Measurements from ENCODE around the gene RBM17. TPM values are rescaled to one million over a fixed set of nuclear protein-coding genes. Genes with fewer than 3 reads are reported as not detected.

Gene RBM17
- total and polyA plus RNA-seq, 2 of the 4 experiments (the other 2 are of a cell fraction): 24.6 to 56.7 TPM

DNA sequence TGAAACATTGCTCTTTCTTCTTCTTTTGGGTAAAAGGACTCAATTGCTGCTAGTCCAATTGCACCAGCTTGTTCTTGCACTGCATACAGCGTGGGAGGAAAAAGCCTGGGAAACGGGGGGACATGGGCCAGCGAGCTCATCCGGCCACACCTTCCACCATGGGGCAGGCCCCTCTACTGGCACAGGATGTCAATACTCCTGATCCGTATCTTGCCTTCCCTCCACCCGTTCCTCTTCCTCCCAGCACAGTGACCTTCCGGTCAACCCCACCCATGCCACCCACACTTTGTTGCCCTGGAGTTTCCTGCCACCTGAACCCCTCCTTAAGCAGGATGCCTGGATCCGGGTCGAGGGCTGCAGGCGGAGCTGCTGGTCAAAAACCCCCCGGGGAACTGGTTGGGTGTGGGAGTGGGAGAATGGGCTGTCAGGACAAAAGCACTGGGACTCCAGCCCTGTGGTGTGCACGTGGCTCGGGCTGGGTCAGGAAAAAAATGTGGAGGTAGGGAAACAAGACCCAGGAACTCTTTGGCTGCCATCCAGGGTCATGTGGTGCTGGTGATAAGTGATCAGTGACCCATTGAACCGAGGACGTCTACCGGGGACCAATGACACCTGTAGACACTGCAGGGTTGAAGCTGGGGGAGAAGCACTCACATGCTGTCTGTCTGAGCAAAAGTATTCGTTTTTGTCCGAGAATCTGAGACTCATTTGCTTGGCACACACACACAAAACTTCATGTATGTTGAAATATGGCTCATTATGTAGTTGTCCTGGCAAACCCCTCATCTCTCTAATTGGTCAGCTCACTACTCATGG lies 34.8 kb upstream of the RBM17 start:
- in situ Hi-C loops (cut with MboI; ENCODE audit: low sequenced_read_pairs): no loop called here

More for the DNA sequence above, 34.8 kb upstream of the RBM17 start:
- no TSS peak for BruUV-seq (replicated peaks)
- Histone ChIP-seq H3K56ac (ENCODE audit: extremely low read depth, insufficient read depth, low read length) (no peak overlapping the region), H3K27ac (ENCODE audit: insufficient read depth, low read length) (no peak overlapping the region), H3K14ac (replicated peaks; ENCODE audit: low read depth, low read length) (no peak overlapping the region), H4K8ac (ENCODE audit: low read depth in 2 of 2, low read length in 2 of 2) (no peak overlapping the region), H2BK120ac (ENCODE audit: low read depth, low read length) (no peak overlapping the region), H4K5ac (ENCODE audit: low read depth, low read length) (no peak overlapping the region), H3K9ac (ENCODE audit: low read depth, low read length) (no peak overlapping the region), H2BK5ac (ENCODE audit: low read depth, low read length, poor library complexity, severe bottlenecking) (no peak overlapping the region), H3K4me2 (ENCODE audit: low read depth, low read length) (no peak overlapping the region), H3K18ac (ENCODE audit: low read depth, low read length) (no peak overlapping the region), H4K20me1 (ENCODE audit: insufficient read depth, low read length) (no peaks in the 10 kb centered on the region), H3K23ac (ENCODE audit: low read depth, low read length) (no peak overlapping the region; the same call in 1 of the 2 replicates), H3K9me1 (ENCODE audit: insufficient read depth, low read length) (no peaks in the 10 kb centered on the region), H3K4me3 (ENCODE audit: insufficient read depth, low read depth, low read length) (no peak overlapping the region), H2AFZ (replicated peaks; ENCODE audit: low read length, poor library complexity) (no peak overlapping the region), H2AK9ac (replicated peaks; ENCODE audit: low read depth, low read length, poor library complexity) (no peak overlapping the region), H2BK15ac (ENCODE audit: low read depth, low read length) (no peak overlapping the region), H3K27me3 (ENCODE audit: control insufficient read depth, insufficient read depth, low read length) (peaks cover 16% of the 10 kb centered on the region), H4K91ac (ENCODE audit: insufficient read depth, low read depth, low read length) (no peak overlapping the region), H3K79me1 (ENCODE audit: low read depth in 1 of 2, low read length in 2 of 2) (no peaks in the 10 kb centered on the region), H3K9me3 (ENCODE audit: control insufficient read depth, insufficient read depth, low read length) (no peaks in the 10 kb centered on the region), H3K36me3 (ENCODE audit: control insufficient read depth, insufficient read depth, low read length) (no peaks in the 10 kb centered on the region), H3K4ac (ENCODE audit: low read depth, low read length) (no peak overlapping the region), H2AK5ac (ENCODE audit: low read depth, low read length) (no peak overlapping the region), H2BK20ac (ENCODE audit: low read depth, low read length) (no peak overlapping the region), H3K4me1 (ENCODE audit: control insufficient read depth, insufficient read depth, low read length) (peaks cover 3% of the 10 kb centered on the region; the same call in 1 of the 2 replicates)
- TF ChIP-seq FOS (IDR thresholded peaks at IDR 0.05; ENCODE audit: low read depth, low read length): no peak
- no peak for TF ChIP-seq RAD21 (IDR thresholded peaks at IDR 0.05; ENCODE audit: low read length)
- TF ChIP-seq CHD1 (IDR thresholded peaks at IDR 0.05; ENCODE audit: low read depth, low read length): no peak
- TF ChIP-seq CEBPB (IDR thresholded peaks at IDR 0.05; ENCODE audit: low read depth, low read length): no peak
- TF ChIP-seq, protein P1, sequence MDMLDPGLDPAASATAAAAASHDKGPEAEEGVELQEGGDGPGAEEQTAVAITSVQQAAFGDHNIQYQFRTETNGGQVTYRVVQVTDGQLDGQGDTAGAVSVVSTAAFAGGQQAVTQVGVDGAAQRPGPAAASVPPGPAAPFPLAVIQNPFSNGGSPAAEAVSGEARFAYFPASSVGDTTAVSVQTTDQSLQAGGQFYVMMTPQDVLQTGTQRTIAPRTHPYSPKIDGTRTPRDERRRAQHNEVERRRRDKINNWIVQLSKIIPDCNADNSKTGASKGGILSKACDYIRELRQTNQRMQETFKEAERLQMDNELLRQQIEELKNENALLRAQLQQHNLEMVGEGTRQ (IDR thresholded peaks at IDR 0.05; ENCODE audit: low read depth, low read length): no peak
- TF ChIP-seq SMC3 (IDR thresholded peaks at IDR 0.05; ENCODE audit: low read depth, low read length): no peak
- no peak for TF ChIP-seq RFX5 (IDR thresholded peaks at IDR 0.05; ENCODE audit: low read depth, low read length)
- TF ChIP-seq, protein P2, sequence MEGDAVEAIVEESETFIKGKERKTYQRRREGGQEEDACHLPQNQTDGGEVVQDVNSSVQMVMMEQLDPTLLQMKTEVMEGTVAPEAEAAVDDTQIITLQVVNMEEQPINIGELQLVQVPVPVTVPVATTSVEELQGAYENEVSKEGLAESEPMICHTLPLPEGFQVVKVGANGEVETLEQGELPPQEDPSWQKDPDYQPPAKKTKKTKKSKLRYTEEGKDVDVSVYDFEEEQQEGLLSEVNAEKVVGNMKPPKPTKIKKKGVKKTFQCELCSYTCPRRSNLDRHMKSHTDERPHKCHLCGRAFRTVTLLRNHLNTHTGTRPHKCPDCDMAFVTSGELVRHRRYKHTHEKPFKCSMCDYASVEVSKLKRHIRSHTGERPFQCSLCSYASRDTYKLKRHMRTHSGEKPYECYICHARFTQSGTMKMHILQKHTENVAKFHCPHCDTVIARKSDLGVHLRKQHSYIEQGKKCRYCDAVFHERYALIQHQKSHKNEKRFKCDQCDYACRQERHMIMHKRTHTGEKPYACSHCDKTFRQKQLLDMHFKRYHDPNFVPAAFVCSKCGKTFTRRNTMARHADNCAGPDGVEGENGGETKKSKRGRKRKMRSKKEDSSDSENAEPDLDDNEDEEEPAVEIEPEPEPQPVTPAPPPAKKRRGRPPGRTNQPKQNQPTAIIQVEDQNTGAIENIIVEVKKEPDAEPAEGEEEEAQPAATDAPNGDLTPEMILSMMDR (conservative IDR thresholded peaks at IDR 0.05; ENCODE audit: low read depth, low read length): no peak
- no peak for TF ChIP-seq BHLHE40 (IDR thresholded peaks at IDR 0.05; ENCODE audit: low read depth, low read length)
- TF ChIP-seq NFE2L2 (IDR thresholded peaks at IDR 0.05; ENCODE audit: low read depth, low read length): no peak
- TF ChIP-seq, protein P3, sequence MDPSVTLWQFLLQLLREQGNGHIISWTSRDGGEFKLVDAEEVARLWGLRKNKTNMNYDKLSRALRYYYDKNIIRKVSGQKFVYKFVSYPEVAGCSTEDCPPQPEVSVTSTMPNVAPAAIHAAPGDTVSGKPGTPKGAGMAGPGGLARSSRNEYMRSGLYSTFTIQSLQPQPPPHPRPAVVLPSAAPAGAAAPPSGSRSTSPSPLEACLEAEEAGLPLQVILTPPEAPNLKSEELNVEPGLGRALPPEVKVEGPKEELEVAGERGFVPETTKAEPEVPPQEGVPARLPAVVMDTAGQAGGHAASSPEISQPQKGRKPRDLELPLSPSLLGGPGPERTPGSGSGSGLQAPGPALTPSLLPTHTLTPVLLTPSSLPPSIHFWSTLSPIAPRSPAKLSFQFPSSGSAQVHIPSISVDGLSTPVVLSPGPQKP (IDR thresholded peaks at IDR 0.05; ENCODE audit: borderline replicate concordance, low read depth, low read length): no peak
- no peak for TF ChIP-seq MAZ (IDR thresholded peaks at IDR 0.05; ENCODE audit: borderline replicate concordance, low read depth, low read length)
- TF ChIP-seq MXI1 (IDR thresholded peaks at IDR 0.05; ENCODE audit: borderline replicate concordance, low read depth, low read length): no peak
- intact Hi-C loops (cut with micrococcal nuclease): no loop called here
- CTCF ChIA-PET: no interaction called here
- dilution Hi-C loops (cut with HindIII; ENCODE audit: low sequenced_read_pairs, unreplicated experiment): no loop called here
- ATAC-seq (ENCODE audit: low read depth) (no peak), DNase-seq (no peak)
- POLR2A ChIA-PET (ENCODE audit: unreplicated experiment): no interaction called here
- WGBS, 2 experiments (ENCODE audit: extremely low coverage in 2 of 2, insufficient read length in 1 of 2): 69% methylated on average over 2 of the region's 18 CpGs; no CpG with 5 or more reads in 1 of the 2 experiments

All from IMR-90 (cell line).